HG02798 (cell line): ENCODE results near the gene CFAP251.
A peak's percentile ranks its signal among the peaks of the same experiment; 100 is the strongest.
"Not testable (repeated sequence)": the region's sequence is repeated elsewhere in the genome, so short reads cannot be mapped to it uniquely, and the experiment has no call there.

Experiments
- ATAC-seq: cut with Tn5 transposase; IDR thresholded peaks from one replicate; pipeline ENCODE4 v1.9.1; 2021; ENCODE audit warnings: mild to moderate bottlenecking; ENCODE audit not compliant: unreplicated experiment, poor library complexity

CFAP251 gene, protein sequence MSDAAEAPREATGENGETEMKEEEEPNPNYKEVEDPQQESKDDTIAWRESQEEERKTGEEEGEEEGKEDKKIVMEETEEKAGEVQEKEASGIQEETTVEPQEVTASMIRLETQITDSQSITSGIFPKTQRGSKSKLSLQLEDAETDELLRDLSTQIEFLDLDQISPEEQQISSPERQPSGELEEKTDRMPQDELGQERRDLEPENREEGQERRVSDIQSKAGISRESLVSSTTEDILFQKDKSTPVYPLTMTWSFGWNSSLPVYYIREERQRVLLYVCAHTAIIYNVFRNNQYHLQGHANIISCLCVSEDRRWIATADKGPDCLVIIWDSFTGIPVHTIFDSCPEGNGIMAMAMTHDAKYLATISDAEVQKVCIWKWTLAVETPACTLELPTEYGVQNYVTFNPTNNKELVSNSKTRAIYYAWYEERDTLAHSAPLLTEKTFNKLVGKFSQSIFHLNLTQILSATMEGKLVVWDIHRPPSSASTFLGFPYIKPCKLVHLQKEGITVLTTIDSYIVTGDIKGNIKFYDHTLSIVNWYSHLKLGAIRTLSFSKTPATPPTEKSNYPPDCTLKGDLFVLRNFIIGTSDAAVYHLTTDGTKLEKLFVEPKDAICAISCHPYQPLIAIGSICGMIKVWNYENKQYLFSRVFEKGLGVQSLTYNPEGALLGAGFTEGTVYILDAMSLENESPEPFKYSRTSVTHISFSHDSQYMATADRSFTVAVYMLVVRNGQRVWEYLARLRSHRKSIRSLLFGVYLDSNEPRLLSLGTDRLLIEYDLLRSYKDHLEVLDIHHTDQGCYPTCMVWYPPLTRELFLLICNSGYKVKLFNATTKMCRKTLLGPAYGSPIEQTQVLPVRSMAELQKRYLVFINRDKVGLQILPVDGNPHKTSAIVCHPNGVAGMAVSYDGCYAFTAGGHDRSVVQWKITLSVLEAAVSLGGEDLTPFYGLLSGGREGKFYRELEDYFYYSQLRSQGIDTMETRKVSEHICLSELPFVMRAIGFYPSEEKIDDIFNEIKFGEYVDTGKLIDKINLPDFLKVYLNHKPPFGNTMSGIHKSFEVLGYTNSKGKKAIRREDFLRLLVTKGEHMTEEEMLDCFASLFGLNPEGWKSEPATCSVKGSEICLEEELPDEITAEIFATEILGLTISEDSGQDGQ

DNA sequence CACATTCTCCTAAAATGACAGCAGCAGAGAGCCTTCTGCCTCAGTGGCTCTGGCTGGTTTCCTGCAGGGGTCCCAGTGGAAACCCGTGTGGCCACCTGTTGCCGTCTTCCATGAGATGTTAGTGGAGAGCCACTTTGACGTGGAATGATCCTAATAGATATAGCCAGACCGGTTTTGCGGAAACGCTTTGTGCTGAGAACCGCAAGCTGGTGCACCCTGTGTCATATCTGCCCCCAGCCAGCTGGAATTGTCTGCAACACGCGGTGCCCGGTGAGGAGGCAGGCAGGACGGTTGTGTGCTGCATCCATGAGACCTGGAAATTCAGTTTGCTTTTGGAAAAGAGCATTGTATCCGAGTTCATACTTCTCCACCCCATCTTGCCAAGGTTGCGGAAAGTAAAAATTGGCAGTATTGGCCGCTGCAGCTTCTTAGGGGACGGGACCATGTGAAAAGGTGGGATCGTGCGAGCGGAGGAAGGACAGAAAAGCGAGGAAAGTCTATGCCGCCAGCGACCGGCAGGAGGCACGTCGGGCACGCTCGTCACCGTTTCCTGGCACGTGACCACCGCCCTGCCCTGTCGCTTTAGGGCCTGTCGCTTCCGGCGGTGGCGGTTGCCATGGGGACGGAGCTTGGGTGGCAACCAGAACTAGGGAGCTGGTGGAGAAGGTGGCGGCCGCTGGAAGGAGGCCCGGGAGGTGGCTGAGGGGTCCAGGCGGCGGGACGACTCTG lies at the start of gene CFAP251:
TSS of gene CFAP251 (plus strand) at position 643 of the 729 bp plus-strand sequence. CDS start 2,714 bp downstream, outside the sequence.
- peak; percentile 96 for ATAC-seq

DNA sequence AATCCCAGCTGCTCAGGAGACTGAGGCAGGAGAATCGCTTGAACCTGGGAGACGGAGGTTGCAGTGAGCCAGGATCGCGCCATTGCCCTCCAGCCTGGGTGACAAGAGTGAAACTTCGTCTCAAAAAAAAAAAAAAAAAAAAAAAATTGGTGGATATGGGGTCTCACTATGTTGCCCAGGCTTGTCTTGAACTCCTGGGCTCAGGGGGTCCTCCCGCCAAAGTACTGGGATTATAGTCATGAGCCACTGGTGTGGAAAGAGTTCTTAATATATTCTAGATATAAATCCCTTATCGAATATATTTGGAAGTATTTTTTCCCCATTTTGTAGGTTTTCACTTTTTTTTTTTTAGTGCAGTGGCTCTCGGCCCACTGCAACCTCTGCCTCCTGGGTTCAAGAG lies 49.2 kb upstream of the CFAP251 start:
- ATAC-seq = not testable (repeated sequence)

DNA sequence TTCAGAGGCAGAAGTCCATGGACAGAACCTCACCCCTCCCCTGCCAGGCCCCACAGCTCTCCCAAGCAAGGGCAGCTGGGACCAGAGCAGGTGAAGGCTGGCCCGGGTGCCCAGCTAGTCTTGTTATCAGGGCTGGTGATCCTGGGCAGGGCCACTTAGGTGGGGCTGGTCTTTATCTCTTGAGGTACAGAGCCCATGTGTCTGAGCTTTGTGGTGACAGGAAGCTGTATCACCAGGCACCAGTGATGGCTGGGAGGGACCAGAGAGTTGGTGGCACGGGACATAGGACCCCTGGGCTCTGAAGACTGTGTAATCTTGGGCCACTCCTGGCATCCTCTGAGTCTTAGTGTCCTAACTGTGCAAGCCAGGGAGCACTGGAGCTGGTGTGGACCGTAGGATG lies 46.9 kb upstream of the CFAP251 start:
- no peak for ATAC-seq

DNA sequence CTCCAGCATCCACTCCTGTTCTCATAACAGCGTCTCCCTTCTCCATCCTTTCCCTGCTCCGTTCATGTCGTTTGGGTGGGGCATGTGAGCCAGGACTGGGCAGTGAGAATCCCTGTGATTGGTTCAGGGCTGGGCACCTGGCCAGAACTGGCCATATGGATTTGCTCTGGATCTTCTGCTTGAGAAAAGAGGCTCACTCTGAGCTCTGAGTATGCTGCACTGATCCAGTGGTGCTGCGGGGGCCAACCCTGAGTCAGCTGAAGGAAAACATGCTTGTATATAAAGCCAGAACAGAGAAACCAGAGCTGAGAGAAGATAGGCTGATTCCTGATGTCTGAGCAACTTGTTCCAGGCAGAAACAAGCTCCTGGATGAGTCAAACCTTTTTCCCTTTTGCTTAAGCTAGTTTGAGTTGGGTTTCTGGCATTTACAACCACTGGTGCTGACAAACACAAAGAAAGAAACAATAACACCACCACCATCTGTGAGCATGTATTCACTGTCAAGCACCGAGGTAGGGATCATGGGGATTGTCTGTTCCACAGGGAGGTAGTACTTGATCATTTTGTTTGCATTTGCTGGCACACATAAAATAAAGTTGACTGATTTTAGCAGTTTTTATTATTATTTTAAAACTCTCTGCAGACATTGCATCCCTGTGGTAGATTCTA lies 45.7 kb upstream of the CFAP251 start:
- ATAC-seq = no peak

DNA sequence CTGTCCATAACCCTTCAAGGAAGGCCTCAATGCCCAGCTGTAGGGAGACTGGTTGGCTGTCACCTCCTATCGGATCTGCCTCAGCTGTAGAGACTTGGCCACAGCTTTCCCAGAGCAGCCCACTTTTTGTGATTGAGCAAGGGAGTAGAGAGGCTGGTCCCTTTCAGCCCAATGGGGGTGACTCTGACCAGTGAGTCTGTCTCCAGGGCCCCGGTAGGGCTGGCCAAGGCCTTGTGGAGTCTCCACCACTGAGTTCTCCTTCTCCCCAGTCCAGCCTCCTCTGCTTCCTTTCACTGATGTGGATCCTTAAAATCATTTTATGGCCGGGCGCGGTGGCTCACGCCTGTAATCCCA lies 45.2 kb upstream of the CFAP251 start:
- ATAC-seq = no peak

DNA sequence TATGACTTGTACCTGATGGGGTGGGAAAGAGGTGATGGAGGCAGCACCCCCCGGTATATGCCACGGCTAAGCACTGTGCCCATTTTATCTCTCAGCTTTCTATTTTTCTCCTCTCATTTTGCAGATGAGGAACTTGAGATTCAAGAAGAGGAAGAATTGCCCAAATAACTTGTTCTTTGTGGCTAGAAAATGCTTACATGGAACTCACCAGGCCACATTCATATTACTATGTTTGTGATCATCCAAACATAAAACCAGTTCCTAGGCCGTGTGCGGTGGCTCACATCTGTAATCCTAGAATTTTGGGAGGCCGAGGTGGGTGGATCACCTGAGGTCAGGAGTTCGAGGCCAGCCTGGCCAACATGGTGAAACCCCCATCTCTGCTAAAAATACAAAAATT lies 44.3 kb upstream of the CFAP251 start:
- no peak for ATAC-seq

DNA sequence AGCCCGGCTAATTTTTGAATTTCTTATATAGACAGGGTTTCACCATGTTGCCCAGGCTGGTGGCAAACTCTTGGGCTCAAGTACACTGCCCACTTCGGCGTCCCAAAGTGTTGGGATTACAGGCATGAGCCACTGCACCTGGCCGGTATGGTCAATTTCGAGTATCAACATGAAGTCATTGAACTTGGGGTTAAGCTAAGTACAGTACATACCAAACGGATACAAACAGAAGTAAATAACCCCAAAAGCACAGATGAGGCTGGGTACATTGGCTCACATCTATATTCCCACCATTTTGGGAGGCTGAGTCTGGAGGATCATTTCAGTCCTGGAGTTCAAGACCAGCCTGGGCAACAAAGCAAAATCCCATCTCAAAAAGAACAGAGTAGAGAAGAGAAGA lies 42.8 kb upstream of the CFAP251 start:
- no peak for ATAC-seq

DNA sequence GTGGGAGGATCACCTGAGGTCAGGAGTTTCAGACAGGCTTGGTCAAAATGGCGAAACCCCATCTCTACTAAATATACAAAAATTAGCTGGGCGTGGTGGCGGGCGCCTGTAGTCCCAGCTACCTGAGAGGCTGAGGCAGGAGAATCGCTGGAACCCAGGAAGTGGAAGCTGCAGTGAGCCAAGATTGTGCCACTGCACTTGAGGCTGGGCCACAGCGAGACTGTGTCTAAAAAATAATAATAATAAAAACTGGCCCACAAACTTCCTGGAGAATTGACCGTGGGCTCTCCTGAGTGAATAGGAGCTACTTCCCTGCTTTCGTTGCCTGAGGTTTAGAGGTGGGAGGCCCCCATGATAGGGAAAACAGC lies 42.3 kb upstream of the CFAP251 start:
- ATAC-seq = not testable (repeated sequence)

DNA sequence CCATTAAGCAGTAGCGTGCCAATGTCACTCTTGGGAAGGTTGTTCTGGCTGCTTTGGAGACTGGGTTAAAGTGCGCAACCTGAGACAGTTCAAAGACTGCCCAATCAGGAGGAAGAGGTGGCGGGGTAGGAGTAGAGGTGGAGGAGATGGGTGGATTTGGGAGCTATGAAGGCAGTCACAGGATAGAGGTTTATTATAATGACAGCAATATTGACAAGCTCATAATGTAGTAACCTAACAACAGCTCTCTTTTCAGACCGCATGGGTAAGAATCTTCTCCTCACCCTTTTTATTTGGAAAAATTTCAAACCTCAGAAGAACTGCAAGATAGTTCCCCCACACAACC lies 35.1 kb upstream of the CFAP251 start:
- ATAC-seq = no peak

DNA sequence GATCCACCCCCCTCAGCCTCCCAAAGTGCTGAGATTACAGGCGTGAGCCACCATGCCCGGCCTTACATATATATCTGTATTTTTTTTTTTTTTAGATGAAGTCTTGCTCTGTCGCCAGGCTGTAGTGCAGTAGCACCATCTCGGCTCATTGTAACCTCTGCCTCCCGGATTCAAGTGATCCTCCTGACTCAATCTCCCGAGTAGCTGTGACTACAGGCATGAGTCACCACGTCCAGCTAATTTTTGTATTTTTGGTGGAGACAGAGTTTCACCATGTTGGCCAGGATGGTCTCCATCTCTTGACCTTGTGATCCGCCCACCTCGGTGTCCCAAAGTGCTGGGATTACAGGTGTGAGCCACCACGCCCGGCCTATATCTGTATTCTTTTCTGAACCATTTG lies 33.3 kb upstream of the CFAP251 start:
- not testable (repeated sequence) for ATAC-seq

DNA sequence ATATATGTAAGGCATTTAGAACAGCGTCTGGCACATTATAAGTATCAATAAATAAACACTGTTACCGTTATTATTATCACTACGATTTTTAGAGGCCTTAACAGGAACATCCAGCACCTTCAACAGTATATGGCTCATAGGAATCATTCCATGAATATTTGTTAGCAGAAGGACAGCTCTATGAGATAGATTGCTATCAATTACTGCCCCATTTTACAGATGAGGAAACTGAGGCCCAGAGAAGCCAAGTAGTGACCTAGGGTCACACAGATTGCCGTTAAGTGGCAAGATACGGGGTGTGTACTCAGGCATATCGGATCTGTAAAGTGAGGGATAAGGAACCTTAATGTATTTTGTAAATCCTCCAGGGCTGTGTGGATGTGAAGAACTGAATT lies 30.3 kb upstream of the CFAP251 start:
- ATAC-seq = no peak

DNA sequence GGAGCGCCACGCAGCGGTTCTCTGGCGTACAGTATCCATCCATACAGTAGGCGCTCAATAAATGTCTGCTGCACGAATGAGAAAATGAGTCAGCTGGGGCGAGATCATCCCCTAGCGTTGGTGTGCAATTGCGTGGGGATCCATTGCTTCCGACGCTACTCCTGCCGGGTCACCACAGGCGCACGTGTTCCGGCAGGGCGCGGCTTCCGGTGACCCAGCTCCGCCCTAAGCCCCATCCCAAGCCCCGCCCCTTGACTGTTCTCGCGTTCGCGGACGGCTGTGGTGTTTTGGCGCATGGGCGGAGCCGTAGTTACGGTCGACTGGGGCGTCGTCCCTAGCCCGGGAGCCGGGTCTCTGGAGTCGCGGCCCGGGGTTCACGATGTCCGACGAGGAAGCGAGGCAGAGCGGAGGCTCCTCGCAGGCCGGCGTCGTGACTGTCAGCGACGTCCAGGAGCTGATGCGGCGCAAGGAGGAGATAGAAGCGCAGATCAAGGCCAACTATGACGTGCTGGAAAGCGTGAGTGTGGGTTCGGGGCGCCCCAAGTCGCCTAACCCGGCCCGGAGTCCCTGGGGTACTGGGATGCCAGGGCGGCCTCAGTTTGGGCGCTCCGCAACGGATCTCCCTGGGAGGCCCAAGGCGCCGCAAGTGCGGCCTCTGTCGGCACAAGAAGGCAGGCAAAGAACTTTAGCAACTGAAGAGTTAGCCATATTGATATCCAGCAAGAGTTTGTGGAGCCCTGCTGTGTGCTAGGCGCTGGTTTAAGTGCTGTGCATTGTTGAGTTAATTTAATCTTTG lies 29.7 kb upstream of the CFAP251 start, which contains the start of gene PSMD9:
TSS of gene PSMD9 (plus strand) at position 313 of the 796 bp plus-strand sequence. CDS start at position 380, 67 bp downstream.
- peak; percentile 95 for ATAC-seq

DNA sequence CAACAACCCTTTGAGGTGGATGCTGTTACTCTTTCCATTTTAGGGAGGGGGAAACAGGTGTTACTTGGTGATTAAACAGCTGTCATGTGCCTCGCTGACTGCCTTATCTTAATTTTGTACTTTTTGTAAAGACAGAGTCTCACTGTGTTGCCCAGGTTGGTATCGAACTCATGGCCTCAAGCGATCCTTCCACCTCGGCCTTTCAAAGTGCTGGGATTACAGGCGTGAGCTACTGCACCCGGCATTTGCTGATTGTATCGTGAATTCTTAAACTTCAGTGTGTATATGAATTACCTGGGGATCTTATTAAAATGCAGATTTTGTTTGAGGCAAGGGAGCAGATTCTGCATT lies 29.1 kb upstream of the CFAP251 start:
- no peak for ATAC-seq

DNA sequence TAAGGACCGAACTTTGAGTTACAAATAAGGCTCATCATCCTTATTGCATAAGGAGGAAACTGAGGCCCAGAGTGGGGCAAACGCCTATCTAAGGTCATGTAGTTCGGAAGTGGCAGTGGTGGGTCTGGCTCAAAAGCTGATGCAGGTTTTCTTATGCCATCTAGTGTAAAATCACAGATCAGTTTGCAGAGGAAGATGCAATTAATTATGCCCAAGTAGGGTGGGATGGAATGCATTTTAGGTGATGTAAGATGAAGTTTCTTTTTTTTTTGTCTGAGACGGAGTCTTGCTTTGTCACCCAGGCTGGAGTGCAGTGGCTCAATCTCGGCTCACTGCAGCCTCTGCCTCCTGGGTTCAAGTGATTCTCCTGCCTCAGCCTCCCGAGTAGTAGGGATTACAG lies 28.7 kb upstream of the CFAP251 start:
- not testable (repeated sequence) for ATAC-seq

DNA sequence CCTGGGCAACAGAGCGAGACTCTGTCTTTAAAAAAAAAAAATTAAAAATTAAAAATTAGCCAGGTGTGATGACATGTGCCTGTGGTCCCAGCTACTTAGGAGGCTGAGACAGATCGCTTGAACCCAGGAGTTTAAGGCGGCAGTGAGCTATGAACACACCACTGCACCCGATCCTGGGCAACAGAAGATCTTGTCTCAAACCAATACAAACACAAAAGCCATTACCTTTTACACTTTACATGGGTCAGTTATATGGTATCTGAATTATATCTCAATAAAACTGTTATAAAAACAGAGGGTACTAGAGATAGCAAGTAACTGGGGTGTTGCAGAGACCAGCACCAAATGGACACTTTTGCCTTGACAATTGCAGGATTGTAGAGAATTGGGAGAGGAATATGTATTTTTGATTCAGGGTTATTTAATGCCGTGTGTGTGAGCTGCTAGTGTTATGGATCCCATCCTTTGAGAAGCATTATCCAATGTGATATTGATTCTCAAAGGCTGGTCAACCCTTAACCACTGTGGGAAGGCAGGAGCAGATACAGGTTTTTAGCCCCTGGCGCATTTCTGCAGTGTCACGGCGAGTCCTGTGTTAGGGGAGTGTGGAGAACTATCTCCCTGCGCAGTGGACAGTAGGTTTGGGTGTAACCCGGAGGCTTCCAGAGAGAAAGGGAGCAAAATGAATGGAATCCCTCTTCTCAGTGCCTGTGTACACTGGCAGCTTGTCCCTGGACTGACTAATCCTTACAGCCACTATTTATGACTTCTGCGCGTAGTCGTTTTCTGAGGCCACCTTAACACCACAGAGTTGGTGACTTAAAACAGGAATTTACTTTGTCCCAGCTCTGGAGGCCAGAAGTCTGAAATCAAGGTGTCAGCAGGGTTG lies 25.5 kb upstream of the CFAP251 start:
- no peak for ATAC-seq

DNA sequence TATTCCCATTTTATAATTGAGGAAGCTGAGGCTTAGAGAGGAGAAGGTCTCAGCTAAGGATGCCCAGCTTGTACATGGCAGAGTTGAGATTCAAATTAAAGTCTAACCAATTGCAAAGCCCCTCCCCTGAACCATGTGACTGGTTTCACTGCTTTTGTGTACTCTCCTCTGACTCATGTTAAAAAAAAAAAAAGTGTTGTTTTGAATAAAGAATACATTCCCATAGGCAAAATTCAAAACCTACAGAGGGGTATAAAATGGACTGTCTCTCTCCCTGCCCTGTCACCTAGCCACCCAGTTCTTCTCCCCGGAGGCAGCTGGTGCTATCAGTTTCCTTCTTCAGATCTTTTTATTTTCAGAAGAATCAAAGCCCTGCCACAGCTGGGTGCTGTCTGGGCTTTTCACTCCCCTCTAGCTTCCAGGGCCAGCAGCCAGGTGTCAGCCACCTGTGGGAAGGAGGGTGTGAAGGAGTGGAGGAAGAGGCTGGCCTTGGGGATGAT lies 24.4 kb upstream of the CFAP251 start:
- no peak for ATAC-seq

DNA sequence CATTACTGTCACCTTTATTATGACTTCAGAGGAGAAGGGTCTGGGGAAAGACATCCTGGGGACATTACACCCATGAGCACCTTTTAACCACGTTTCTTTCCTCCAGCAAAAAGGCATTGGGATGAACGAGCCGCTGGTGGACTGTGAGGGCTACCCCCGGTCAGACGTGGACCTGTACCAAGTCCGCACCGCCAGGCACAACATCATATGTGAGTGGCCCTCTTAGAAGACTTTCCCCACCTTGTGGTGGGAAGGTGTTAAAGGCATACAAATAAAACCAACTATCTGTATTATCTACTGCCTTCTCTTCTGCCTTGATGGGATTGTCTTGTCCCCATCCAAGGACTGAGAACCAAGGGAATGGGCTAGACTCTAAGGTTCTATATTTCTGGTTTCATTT lies 23.8 kb upstream of the CFAP251 start:
- no peak for ATAC-seq

DNA sequence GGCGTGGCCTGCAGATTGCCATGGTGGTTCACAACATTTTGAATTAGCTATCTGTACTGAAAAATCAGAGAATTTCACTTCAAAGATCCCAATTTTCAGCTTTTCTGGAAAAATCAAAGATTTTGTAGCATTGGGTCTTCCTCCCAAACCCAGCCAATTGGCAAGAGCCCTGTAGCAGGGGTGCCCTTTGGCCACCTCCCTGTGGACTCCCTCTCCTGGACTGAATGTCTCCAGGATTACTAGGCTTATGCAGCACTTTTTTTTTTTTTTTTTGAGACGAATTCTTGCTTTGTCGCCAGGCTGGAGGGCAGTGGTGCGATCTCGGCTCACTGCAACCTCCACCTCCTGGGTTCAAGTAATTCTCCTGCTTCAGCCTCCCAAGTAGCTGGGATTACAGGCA lies 20.1 kb upstream of the CFAP251 start:
- no peak for ATAC-seq
